ENCODE results near the gene GPR37.

Gene GPR37, protein sequence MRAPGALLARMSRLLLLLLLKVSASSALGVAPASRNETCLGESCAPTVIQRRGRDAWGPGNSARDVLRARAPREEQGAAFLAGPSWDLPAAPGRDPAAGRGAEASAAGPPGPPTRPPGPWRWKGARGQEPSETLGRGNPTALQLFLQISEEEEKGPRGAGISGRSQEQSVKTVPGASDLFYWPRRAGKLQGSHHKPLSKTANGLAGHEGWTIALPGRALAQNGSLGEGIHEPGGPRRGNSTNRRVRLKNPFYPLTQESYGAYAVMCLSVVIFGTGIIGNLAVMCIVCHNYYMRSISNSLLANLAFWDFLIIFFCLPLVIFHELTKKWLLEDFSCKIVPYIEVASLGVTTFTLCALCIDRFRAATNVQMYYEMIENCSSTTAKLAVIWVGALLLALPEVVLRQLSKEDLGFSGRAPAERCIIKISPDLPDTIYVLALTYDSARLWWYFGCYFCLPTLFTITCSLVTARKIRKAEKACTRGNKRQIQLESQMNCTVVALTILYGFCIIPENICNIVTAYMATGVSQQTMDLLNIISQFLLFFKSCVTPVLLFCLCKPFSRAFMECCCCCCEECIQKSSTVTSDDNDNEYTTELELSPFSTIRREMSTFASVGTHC

GRCh38 chr7:124765401-124766352 lies at the start of gene GPR37:
Gene GPR37, minus strand, starts transcription at chr7:124765792. Its CDS starts 816 bp downstream, at chr7:124764976.
- H3K9me3 ChIP-seq (replicated peaks in 1 of 11): 0 out of 22 replicates have a peak, but pooled peaks cover 0 to 3% (median 0%) of the 10 kb centered on the region in 11 experiments
- peak within 1 kb of the TSS; percentile 61 to 74 (median 70) for H3K4me3 ChIP-seq
- H3K9ac ChIP-seq: peak within 1 kb of the TSS; percentile 51 to 75 (median 68)
- peaks cover 17 to 39% (median 33%) of the 10 kb centered on the region in 11 experiments for H3K27me3 ChIP-seq
- H3K4me2 ChIP-seq: peak within 1 kb of the TSS; percentile 89 to 100 (median 99)
- peaks cover 7 to 20% (median 16%) of the 10 kb centered on the region in 10 experiments; a peak in 19 of 20 replicates for H3K4me1 ChIP-seq
- H4K20me1 ChIP-seq: peaks cover 0 to 6% (median 0%) of the 10 kb centered on the region in 11 experiments; a peak in 1 of 22 replicates
- H3K36me3 ChIP-seq: no peaks in the 10 kb centered on the region
- H3K27ac ChIP-seq: peak within 1 kb of the TSS in 5 of 11 experiments; percentile 2 to 59 (median 39); a peak in 8 of 22 replicates
- no peak for TF ChIP-seq Cebpa-rat (IDR thresholded peaks at IDR 0.05)

GRCh38 chr7:124813994-124814798 lies 48.6 kb upstream of the GPR37 start:
- Histone ChIP-seq H3K36me3 (no peaks in the 10 kb centered on the region), H3K27ac (no peak overlapping the region), H4K20me1 (no peaks in the 10 kb centered on the region), H3K9me3 (replicated peaks in 1 of 11) (no peaks in the 10 kb centered on the region; a peak in 2 of 22 replicates), H3K4me1 (peaks cover 0 to 14% (median 0%) of the 10 kb centered on the region in 10 experiments; a peak in 1 of 20 replicates), H3K9ac (no peak overlapping the region), H3K27me3 (no peaks in the 10 kb centered on the region), H3K4me2 (no peak overlapping the region; a peak in 1 of 22 replicates), H3K4me3 (no peak overlapping the region)
- TF ChIP-seq Cebpa-rat (IDR thresholded peaks at IDR 0.05): no peak

- Histone ChIP-seq H3K9me3 (replicated peaks in 1 of 11) (no peaks in the 10 kb centered on the region), H3K9ac (no peak overlapping the region), H3K27ac (no peak overlapping the region), H3K4me2 (no peak overlapping the region), H4K20me1 (no peaks in the 10 kb centered on the region), H3K4me1 (peaks cover 0 to 14% (median 0%) of the 10 kb centered on the region in 10 experiments; a peak in 1 of 20 replicates), H3K27me3 (no peaks in the 10 kb centered on the region), H3K36me3 (no peaks in the 10 kb centered on the region), H3K4me3 (no peak overlapping the region)
- no peak for TF ChIP-seq Cebpa-rat (IDR thresholded peaks at IDR 0.05)
These were observed 47.2 kb upstream of the GPR37 start for GRCh38 chr7:124812764-124813163.

DNA sequence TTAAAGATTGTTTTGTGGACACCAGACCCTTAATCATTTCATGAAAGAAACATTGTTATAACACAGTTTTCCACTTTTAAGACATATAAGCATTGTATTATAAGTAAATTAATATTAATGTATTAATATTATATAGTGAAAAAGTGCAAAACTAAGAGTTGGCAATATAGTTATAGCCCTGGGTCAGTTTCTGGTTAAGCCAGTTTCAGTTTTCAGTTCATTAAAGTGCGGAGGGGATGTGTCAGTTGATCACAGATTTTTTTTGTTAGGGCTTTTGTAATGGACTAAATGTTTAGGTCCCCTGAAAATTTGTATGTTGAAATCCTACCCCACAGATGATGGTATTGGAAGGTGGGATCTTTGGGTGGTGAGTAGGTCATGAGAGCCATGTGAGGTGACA lies 45.7 kb upstream of the GPR37 start:
- H3K4me3 ChIP-seq: no peak overlapping the region
- TF ChIP-seq Cebpa-rat (IDR thresholded peaks at IDR 0.05): no peak
- no peaks in the 10 kb centered on the region for H3K9me3 ChIP-seq (replicated peaks in 1 of 11)
- H3K27ac ChIP-seq: no peak overlapping the region
- H4K20me1 ChIP-seq: no peaks in the 10 kb centered on the region
- H3K9ac ChIP-seq: no peak overlapping the region
- no peaks in the 10 kb centered on the region for H3K27me3 ChIP-seq
- H3K4me1 ChIP-seq: peaks cover 0 to 14% (median 0%) of the 10 kb centered on the region in 10 experiments; a peak in 1 of 20 replicates
- H3K36me3 ChIP-seq: no peaks in the 10 kb centered on the region
- no peak overlapping the region for H3K4me2 ChIP-seq

DNA sequence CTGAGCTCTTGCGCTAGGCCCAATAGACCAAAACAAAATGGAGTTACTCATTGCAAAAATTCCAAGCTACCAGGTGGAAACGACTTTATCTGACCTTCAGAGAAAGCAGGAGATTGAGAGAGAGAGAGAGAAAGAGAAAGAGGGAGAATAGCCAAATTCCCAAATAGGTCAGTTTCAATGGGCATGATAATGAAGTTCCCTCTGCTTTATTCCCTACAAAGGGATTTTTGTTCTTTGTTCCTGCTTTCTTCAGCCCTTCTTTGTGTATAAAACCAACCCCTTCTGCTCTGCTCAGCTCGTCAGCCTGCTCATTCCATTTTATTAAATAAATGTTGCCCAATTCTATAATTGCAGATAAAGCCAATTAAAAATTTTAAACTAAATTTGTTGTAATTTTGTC lies 45.0 kb upstream of the GPR37 start:
- Histone ChIP-seq H3K4me1 (peaks cover 0 to 14% (median 0%) of the 10 kb centered on the region in 10 experiments; a peak in 1 of 20 replicates), H3K9me3 (replicated peaks in 1 of 11) (no peaks in the 10 kb centered on the region), H3K36me3 (no peaks in the 10 kb centered on the region), H3K4me2 (no peak overlapping the region), H3K27ac (no peak overlapping the region), H3K9ac (no peak overlapping the region), H3K4me3 (no peak overlapping the region), H4K20me1 (no peaks in the 10 kb centered on the region), H3K27me3 (no peaks in the 10 kb centered on the region)
- no peak for TF ChIP-seq Cebpa-rat (IDR thresholded peaks at IDR 0.05)

DNA sequence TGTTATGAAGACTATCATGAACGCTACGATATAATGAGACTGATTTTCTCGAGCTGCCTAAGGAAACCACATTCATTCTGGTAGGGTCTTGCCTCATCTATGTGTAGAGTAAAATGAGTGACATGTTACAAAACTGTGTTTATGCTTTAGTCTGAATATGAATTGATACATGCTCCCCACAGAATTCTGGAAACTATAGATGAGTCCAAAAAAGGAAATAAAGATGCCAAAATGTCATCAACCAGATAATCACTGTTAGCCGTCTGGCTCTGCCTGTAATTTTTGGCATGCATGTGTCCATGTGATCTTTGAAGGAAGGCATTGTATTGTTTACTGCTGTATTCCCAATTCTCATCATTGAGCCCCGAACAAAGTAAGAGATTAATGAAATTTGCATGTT lies 42.6 kb upstream of the GPR37 start:
- H3K36me3 ChIP-seq: no peaks in the 10 kb centered on the region
- no peaks in the 10 kb centered on the region for H3K9me3 ChIP-seq (replicated peaks in 1 of 11)
- no peaks in the 10 kb centered on the region for H3K4me1 ChIP-seq
- H3K4me3 ChIP-seq: no peak overlapping the region
- no peaks in the 10 kb centered on the region for H4K20me1 ChIP-seq
- no peak for TF ChIP-seq Cebpa-rat (IDR thresholded peaks at IDR 0.05)
- H3K4me2 ChIP-seq: no peak overlapping the region
- H3K27ac ChIP-seq: no peak overlapping the region
- no peak overlapping the region for H3K9ac ChIP-seq
- no peaks in the 10 kb centered on the region for H3K27me3 ChIP-seq

DNA sequence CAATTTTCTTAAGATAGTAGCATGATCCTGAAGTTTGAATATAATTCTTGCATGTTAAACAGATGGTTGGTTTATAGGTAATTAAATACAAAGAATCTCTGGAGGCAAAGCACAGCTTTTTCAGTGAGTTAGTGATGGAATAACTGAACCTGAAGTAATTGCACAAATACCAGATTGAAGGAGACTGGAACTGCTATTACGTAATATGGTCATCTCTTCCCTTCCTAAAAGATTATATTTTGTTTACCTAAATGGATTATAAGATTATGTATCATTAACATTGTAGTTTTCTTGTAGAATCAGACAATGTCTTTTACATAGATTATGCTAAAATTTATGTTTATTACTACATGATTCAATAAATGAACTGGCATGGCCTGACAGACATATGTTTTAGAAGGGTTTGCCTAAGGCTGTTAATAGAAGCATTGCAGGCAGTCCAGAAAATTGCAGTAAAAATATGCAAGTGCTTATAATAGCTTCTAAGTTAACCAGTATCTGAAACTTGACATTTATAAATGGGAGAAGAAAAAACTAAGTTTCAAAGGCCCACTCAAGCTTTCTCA lies 35.8 kb upstream of the GPR37 start:
- Histone ChIP-seq H3K9ac (no peak overlapping the region), H3K36me3 (no peaks in the 10 kb centered on the region), H3K4me3 (no peak overlapping the region), H3K27ac (no peak overlapping the region), H3K9me3 (replicated peaks in 1 of 11) (no peaks in the 10 kb centered on the region), H3K4me2 (no peak overlapping the region), H3K27me3 (no peaks in the 10 kb centered on the region), H4K20me1 (no peaks in the 10 kb centered on the region), H3K4me1 (no peaks in the 10 kb centered on the region)
- no peak for TF ChIP-seq Cebpa-rat (IDR thresholded peaks at IDR 0.05)

- H3K9ac ChIP-seq: no peak overlapping the region
- no peaks in the 10 kb centered on the region for H4K20me1 ChIP-seq
- no peaks in the 10 kb centered on the region for H3K36me3 ChIP-seq
- no peaks in the 10 kb centered on the region for H3K27me3 ChIP-seq
- no peak overlapping the region for H3K4me3 ChIP-seq
- H3K4me2 ChIP-seq: no peak overlapping the region
- no peaks in the 10 kb centered on the region for H3K9me3 ChIP-seq (replicated peaks in 1 of 11)
- H3K27ac ChIP-seq: no peak overlapping the region
- no peak for TF ChIP-seq Cebpa-rat (IDR thresholded peaks at IDR 0.05)
- no peaks in the 10 kb centered on the region for H3K4me1 ChIP-seq
These were observed 34.8 kb upstream of the GPR37 start for GRCh38 chr7:124800386-124800785.

Measured in BLaER1 treated with 17β-estradiol and CSF1 and Interleukin-3, amounts not matched to agents 10 nM and 100 nM (cell line).